MCF 10A (cell line): ENCODE data around the gene CNNM3. TPM values are rescaled to one million over a fixed set of nuclear protein-coding genes. Genes with fewer than 3 reads are reported as not detected.
A peak's percentile ranks its signal among the peaks of the same experiment; 100 is the strongest.

Experiments used
- BruUV-seq: library from RNA; stranded (reverse); fragments of 400-500 nt; replicated peaks from 2 replicates; lab custom pipeline; 2021; lab: Mats Ljungman, UMichigan
- CTCF ChIA-PET: fragments of 300-600 bp; sonication (Branson Sonifier 250); formaldehyde crosslinking; extraction: SDS; loops from one replicate; lab custom pipeline; 2021; ENCODE audit warnings: antibody characterized with exemption, inconsistent platforms; lab: Yijun Ruan, JAX
- POLR2A ChIA-PET: fragments of 300-600, 350-650 bp; sonication (Branson Sonifier 250); formaldehyde crosslinking; extraction: SDS; loops from one replicate; lab custom pipeline; 2020; ENCODE audit warnings: antibody characterized with exemption, inconsistent platforms; lab: Yijun Ruan, JAX
- DNase-seq: peaks from one replicate; pipeline ENCODE4 v3.0.0-alpha.2; 2018; ENCODE audit not compliant: unreplicated experiment
- H3K27ac Mint-ChIP-seq: one replicate; pipeline ENCODE4 v1.8.0; 2022; ENCODE audit warnings: mild to moderate bottlenecking, low read depth, mixed read lengths; ENCODE audit not compliant: unreplicated experiment
- H3K27me3 Mint-ChIP-seq: one replicate; pipeline ENCODE4 v1.8.0; 2022; ENCODE audit warnings: mixed read lengths; ENCODE audit not compliant: insufficient read depth, unreplicated experiment
- H3K36me3 Mint-ChIP-seq: one replicate; pipeline ENCODE4 v1.8.0; 2022; ENCODE audit warnings: mild to moderate bottlenecking, moderate library complexity, mixed read lengths; ENCODE audit not compliant: insufficient read depth, unreplicated experiment
- H3K4me1 Mint-ChIP-seq: one replicate; pipeline ENCODE4 v1.8.0; 2022; ENCODE audit warnings: mixed read lengths; ENCODE audit not compliant: insufficient read depth, unreplicated experiment
- H3K4me3 Mint-ChIP-seq: one replicate; pipeline ENCODE4 v1.8.0; 2022; ENCODE audit warnings: mild to moderate bottlenecking, moderate library complexity, mixed read lengths; ENCODE audit not compliant: unreplicated experiment
- H3K9me3 Mint-ChIP-seq: one replicate; pipeline ENCODE4 v1.8.0; 2022; ENCODE audit warnings: mixed read lengths; ENCODE audit not compliant: unreplicated experiment
- intact Hi-C: fragments of 100-400 bp; cut with micrococcal nuclease; formaldehyde crosslinking; loops from 2 replicates; pipeline ENCODE4 v1.14.1; 2022
- total RNA-seq: library from RNA; stranded (reverse); gene quantifications from 2 replicates; pipeline ENCODE4 v1.2.3, GENCODE V29; 2022
- TF ChIP-seq, protein P1 (sequence below): fragments of 200-600 bp; IDR thresholded peaks from one replicate; pipeline ENCODE4 v1.8.0; 2022; ENCODE audit warnings: antibody characterized with exemption, mild to moderate bottlenecking; ENCODE audit not compliant: unreplicated experiment

The CNNM3 gene
- total RNA-seq, 1 experiment from 2014 or later: 9.1 TPM

- intact Hi-C loops: loop anchor here (2.0 kb wide), 1 partner anchor 25 kb away; no protein-coding TSS in a partner anchor
- H3K4me1 Mint-ChIP-seq: peaks cover 15% of the 10 kb centered on the region
- H3K36me3 Mint-ChIP-seq: no peaks in the 10 kb centered on the region
- TF ChIP-seq, protein P1, sequence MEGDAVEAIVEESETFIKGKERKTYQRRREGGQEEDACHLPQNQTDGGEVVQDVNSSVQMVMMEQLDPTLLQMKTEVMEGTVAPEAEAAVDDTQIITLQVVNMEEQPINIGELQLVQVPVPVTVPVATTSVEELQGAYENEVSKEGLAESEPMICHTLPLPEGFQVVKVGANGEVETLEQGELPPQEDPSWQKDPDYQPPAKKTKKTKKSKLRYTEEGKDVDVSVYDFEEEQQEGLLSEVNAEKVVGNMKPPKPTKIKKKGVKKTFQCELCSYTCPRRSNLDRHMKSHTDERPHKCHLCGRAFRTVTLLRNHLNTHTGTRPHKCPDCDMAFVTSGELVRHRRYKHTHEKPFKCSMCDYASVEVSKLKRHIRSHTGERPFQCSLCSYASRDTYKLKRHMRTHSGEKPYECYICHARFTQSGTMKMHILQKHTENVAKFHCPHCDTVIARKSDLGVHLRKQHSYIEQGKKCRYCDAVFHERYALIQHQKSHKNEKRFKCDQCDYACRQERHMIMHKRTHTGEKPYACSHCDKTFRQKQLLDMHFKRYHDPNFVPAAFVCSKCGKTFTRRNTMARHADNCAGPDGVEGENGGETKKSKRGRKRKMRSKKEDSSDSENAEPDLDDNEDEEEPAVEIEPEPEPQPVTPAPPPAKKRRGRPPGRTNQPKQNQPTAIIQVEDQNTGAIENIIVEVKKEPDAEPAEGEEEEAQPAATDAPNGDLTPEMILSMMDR: no peak
- peak; percentile 39 for DNase-seq
- POLR2A ChIA-PET: interaction anchor here (0.6 to 3.7 kb wide), 9 partner anchors 10 to 253 kb away, joined by 3 to 15 read pairs (median 5); partner anchors contain the start of genes CNNM3, CNNM4 and KANSL3
- BruUV-seq: no TSS peak
- peak overlapping the region; percentile 92 for H3K27ac Mint-ChIP-seq
- CTCF ChIA-PET: interaction anchor here (5.3 kb wide), 1 partner anchor 24 kb away, joined by 40 read pairs; the partner anchor contains the start of gene CNNM4
- H3K27me3 Mint-ChIP-seq: no peaks in the 10 kb centered on the region
- H3K4me3 Mint-ChIP-seq: no peak overlapping the region
- no peaks in the 10 kb centered on the region for H3K9me3 Mint-ChIP-seq
Observed at GRCh38 chr2:96787411-96787810, 28.7 kb upstream of the CNNM3 start.

- H3K36me3 Mint-ChIP-seq: no peaks in the 10 kb centered on the region
- BruUV-seq: no TSS peak
- intact Hi-C loops: no loop called here
- H3K27ac Mint-ChIP-seq: peak overlapping the region; percentile 92
- H3K4me3 Mint-ChIP-seq: no peak overlapping the region
- H3K4me1 Mint-ChIP-seq: peaks cover 15% of the 10 kb centered on the region
- ChIA-PET CTCF (interaction anchor here (0.6 to 5.3 kb wide), 4 partner anchors 12 to 456 kb away, joined by 3 to 40 read pairs (median 5); partner anchors contain the start of gene CNNM4), POLR2A (interaction anchor here (0.7 to 2.0 kb wide), 5 partner anchors 15 to 132 kb away, joined by 3 to 6 read pairs (median 5); partner anchors contain the start of gene CNNM3)
- H3K9me3 Mint-ChIP-seq: no peaks in the 10 kb centered on the region
- TF ChIP-seq, protein P1: no peak
- no peaks in the 10 kb centered on the region for H3K27me3 Mint-ChIP-seq
- DNase-seq: peak; percentile 54
Observed at GRCh38 chr2:96788442-96789244, 27.4 kb upstream of the CNNM3 start.

DNA sequence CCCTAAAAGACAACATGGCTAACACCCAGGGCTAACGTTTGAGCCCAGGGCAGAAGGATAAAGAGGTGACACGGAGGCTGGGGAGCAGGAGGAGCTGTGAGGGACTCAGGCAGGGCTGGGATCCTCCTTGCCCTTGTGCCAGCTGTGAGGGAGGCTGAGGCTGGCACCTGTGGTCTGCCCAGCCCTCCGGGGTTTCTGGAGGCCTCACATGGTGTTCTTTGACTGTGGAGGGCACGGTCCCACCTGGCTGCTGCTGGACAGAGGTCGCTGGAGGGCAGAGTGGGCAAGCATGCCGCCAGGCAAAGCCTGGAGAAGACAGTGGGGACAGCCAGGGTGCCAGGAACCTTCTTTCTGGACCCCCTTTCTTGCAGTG lies 26.8 kb upstream of the CNNM3 start:
- CTCF ChIA-PET: interaction anchor here (0.6 to 1.5 kb wide), 2 partner anchors 11 to 162 kb away, joined by 4 to 6 read pairs; no protein-coding TSS in a partner anchor
- H3K27me3 Mint-ChIP-seq: no peaks in the 10 kb centered on the region
- peaks cover 15% of the 10 kb centered on the region for H3K4me1 Mint-ChIP-seq
- intact Hi-C loops: no loop called here
- no peaks in the 10 kb centered on the region for H3K36me3 Mint-ChIP-seq
- H3K27ac Mint-ChIP-seq: no peak overlapping the region
- no peaks in the 10 kb centered on the region for H3K9me3 Mint-ChIP-seq
- H3K4me3 Mint-ChIP-seq: no peak overlapping the region
- TF ChIP-seq, protein P1: no peak
- no peak for DNase-seq
- BruUV-seq: no TSS peak
- POLR2A ChIA-PET: interaction anchor here (1.2 to 1.8 kb wide), 2 partner anchors 15 to 27 kb away, joined by 3 to 6 read pairs; partner anchors contain the start of gene CNNM3
